K562 (cell line): ENCODE data around the gene AFDN. TPM values are rescaled to one million over a fixed set of nuclear protein-coding genes. Genes with fewer than 3 reads are reported as not detected.
A peak's percentile ranks its signal among the peaks of the same experiment; 100 is the strongest.

Source experiments
- ARID1B ChIP-seq: fragments of 450-650 bp; IDR thresholded peaks from 2 replicates; pipeline ENCODE4 v1.6.1; 2016; ENCODE audit warnings: antibody characterized with exemption, mild to moderate bottlenecking, inconsistent platforms
- CREBBP ChIP-seq: IDR thresholded peaks from one replicate; pipeline ENCODE4 v1.6.1; 2012; ENCODE audit warnings: low read depth, mild to moderate bottlenecking, control low read depth, inconsistent platforms, low read length
- ELF4 ChIP-seq: fragments of 450-650 bp; formaldehyde crosslinking; IDR thresholded peaks from 2 replicates; pipeline ENCODE4 v1.4.0; 2022; ENCODE audit warnings: missing genetic modification characterization
- FOXA1 ChIP-seq: fragments of 450-650 bp; IDR thresholded peaks from 2 replicates; pipeline ENCODE4 v1.6.1; 2016; ENCODE audit warnings: mild to moderate bottlenecking, borderline replicate concordance
- FOXJ3 ChIP-seq: sonication (generic); formaldehyde crosslinking; IDR thresholded peaks from 2 replicates; pipeline ENCODE4 v1.4.0; 2020; ENCODE audit warnings: mild to moderate bottlenecking, missing genetic modification reagents
- GABPB1 ChIP-seq: sonication (generic); formaldehyde crosslinking; IDR thresholded peaks from 2 replicates; pipeline ENCODE4 v1.8.0; 2022; ENCODE audit warnings: mild to moderate bottlenecking, missing genetic modification reagents
- HNRNPUL1 ChIP-seq: fragments of 200-400 bp; formaldehyde crosslinking; IDR thresholded peaks from 2 replicates; pipeline ENCODE4 v1.6.1; 2017; ENCODE audit warnings: low read length
- NR1H2 ChIP-seq: sonication (generic); formaldehyde crosslinking; IDR thresholded peaks from 2 replicates; pipeline ENCODE4 v1.4.0; 2020; ENCODE audit warnings: mild to moderate bottlenecking, missing genetic modification reagents
- POLR3G ChIP-seq: IDR thresholded peaks from 2 replicates; pipeline ENCODE4 v1.6.1; 2011; ENCODE audit not compliant: insufficient read length, insufficient replicate concordance; ENCODE audit errors: extremely low read depth
- RNF2 ChIP-seq: sonication (generic); IDR thresholded peaks from 2 replicates; pipeline ENCODE4 v1.6.1; 2016
- SMARCA4 ChIP-seq: fragments of 450-650 bp; IDR thresholded peaks from 2 replicates; pipeline ENCODE4 v1.6.1; 2016
- SOX6 ChIP-seq: fragments of 450-650 bp; IDR thresholded peaks from 2 replicates; pipeline ENCODE4 v1.6.1; 2014; ENCODE audit warnings: mild to moderate bottlenecking
- STAG1 ChIP-seq: sonication (generic); formaldehyde crosslinking; IDR thresholded peaks from 2 replicates; pipeline ENCODE4 v1.5.0; 2020; ENCODE audit warnings: missing genetic modification reagents, borderline replicate concordance
- TEAD4 ChIP-seq, 2 experiments: sonication (generic) in 1 of 2; formaldehyde crosslinking in 1 of 2; IDR thresholded peaks; 2 replicates each; pipeline versions ENCODE4 v1.6.1 to v1.8.0; 2012 to 2022; ENCODE audit warnings: borderline replicate concordance in 1 of 2, inconsistent platforms in 1 of 2, low read length in 1 of 2, mild to moderate bottlenecking in 1 of 2, missing genetic modification reagents in 1 of 2
- ZBTB12 ChIP-seq: fragments of 250-450 bp; sonication (Bioruptor Pico); IDR thresholded peaks from 2 replicates; pipeline ENCODE4 v1.4.0; 2020
- ZNF224 ChIP-seq: sonication (generic); formaldehyde crosslinking; IDR thresholded peaks from 2 replicates; pipeline ENCODE4 v1.8.0; 2022; ENCODE audit warnings: mild to moderate bottlenecking, missing genetic modification reagents
- ZNF232 ChIP-seq: sonication (generic); formaldehyde crosslinking; IDR thresholded peaks from 2 replicates; pipeline ENCODE4 v1.8.0; 2022; ENCODE audit warnings: mild to moderate bottlenecking, missing genetic modification reagents
- ZNF584 ChIP-seq: fragments of 200-800 bp; sonication (Bioruptor generic); IDR thresholded peaks from 2 replicates; pipeline ENCODE4 v1.6.1; 2016; ENCODE audit warnings: low read depth, mild to moderate bottlenecking, missing genetic modification characterization, missing compliant biosample characterization
- ZNF644 ChIP-seq: fragments of 200-800 bp; sonication (Bioruptor generic); IDR thresholded peaks from 2 replicates; pipeline ENCODE4 v1.6.1; 2016; ENCODE audit warnings: low read depth, missing genetic modification characterization, missing compliant biosample characterization
- ZNF668 ChIP-seq: fragments of 250-450 bp; sonication (Bioruptor Pico); IDR thresholded peaks from 2 replicates; pipeline ENCODE4 v1.8.0; 2022; ENCODE audit warnings: mild to moderate bottlenecking, inconsistent platforms
- polyA plus RNA-seq, 8 experiments: library from polyadenylated mRNA; depleted of rRNA in 4 of 8; stranded (reverse) in 5 of 8; unstranded in 3 of 8; fragments of >200 nt; fragmentation: Nextera tagmentation in 2 of 8; fragmentation: Illumina TruSeq in 1 of 8; extraction: Ambion mirVana in 2 of 8; extraction: Trizol in 1 of 8; gene quantifications; 2 replicates each; pipeline versions ENCODE4 v1.2.1 to v1.2.3, GENCODE V29; 2011 to 2014; ENCODE audit warnings: inconsistent platforms in 1 of 8, missing spikeins in 1 of 8
- total RNA-seq, 7 experiments: library from RNA; depleted of rRNA in 6 of 7; stranded (reverse); fragments of >200 nt in 6 of 7; fragmentation: Illumina TruSeq in 2 of 7; extraction: Trizol in 2 of 7; gene quantifications; 2 replicates each; pipeline versions ENCODE4 v1.2.1 to v1.2.3, GENCODE V29; 2011 to 2021; ENCODE audit warnings: low replicate concordance in 1 of 7
- TF ChIP-seq, protein P1 (sequence below): fragments of 450-650 bp; IDR thresholded peaks from 2 replicates; pipeline ENCODE4 v1.6.1; 2017; ENCODE audit warnings: mild to moderate bottlenecking, moderate library complexity
- TF ChIP-seq, protein P2 (sequence below): fragments of 450-650 bp; IDR thresholded peaks from 2 replicates; pipeline ENCODE4 v1.6.1; 2016; ENCODE audit warnings: borderline replicate concordance
- TF ChIP-seq, protein P3 (sequence below): sonication (generic); formaldehyde crosslinking; IDR thresholded peaks from 2 replicates; pipeline ENCODE4 v1.5.0; 2020; ENCODE audit warnings: missing genetic modification reagents
- TF ChIP-seq, protein P4 (sequence below): IDR thresholded peaks from 2 replicates; pipeline ENCODE4 v1.6.1; 2011; ENCODE audit not compliant: insufficient read length; ENCODE audit errors: extremely low read depth
- TF ChIP-seq, protein P5 (sequence below): fragments of 250-450 bp; sonication (Bioruptor Pico); IDR thresholded peaks from 2 replicates; pipeline ENCODE4 v1.9.0; 2021; ENCODE audit warnings: mild to moderate bottlenecking

AFDN gene
- total and polyA plus RNA-seq, 9 of the 15 experiments (the other 6 are each of a cell fraction or from before 2014, with no cell fraction given): 7.2 to 129 (median 105) TPM

DNA sequence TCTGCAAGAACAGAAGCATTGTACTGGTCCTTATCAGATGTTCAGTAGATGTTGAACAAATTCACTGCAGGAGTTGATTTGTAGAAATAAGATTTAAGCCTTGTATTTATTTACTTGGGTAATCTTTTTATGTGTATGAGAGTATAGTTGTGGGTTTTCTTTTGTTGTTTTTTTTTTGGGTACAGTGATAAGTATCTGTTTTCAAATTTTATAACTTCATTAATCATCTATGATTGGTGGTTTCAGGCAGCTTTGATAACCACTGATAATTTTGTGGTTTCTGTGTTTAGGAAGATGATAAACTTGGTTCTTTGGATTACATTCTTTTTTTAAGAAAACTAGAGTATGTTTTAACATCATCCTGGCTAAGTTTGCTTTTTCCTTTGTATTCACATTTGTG, 2.8 kb downstream of the AFDN start (continued):
- TF ChIP-seq NR1H2: no peak
- TF ChIP-seq TEAD4 (IDR thresholded peaks at IDR 0.05; ENCODE audit: low read length): peak; percentile 31; the same call in 1 of the 2 replicates
- TF ChIP-seq TEAD4 (CRISPR knock-in tag; IDR thresholded peaks at IDR 0.05; ENCODE audit: borderline replicate concordance): no peak
- no peak for TF ChIP-seq POLR3G
- no peak for TF ChIP-seq ZNF224 (CRISPR knock-in tag)
- TF ChIP-seq, protein P1, sequence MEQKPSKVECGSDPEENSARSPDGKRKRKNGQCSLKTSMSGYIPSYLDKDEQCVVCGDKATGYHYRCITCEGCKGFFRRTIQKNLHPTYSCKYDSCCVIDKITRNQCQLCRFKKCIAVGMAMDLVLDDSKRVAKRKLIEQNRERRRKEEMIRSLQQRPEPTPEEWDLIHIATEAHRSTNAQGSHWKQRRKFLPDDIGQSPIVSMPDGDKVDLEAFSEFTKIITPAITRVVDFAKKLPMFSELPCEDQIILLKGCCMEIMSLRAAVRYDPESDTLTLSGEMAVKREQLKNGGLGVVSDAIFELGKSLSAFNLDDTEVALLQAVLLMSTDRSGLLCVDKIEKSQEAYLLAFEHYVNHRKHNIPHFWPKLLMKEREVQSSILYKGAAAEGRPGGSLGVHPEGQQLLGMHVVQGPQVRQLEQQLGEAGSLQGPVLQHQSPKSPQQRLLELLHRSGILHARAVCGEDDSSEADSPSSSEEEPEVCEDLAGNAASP: no peak
- TF ChIP-seq FOXA1: no peak
- TF ChIP-seq, protein P2, sequence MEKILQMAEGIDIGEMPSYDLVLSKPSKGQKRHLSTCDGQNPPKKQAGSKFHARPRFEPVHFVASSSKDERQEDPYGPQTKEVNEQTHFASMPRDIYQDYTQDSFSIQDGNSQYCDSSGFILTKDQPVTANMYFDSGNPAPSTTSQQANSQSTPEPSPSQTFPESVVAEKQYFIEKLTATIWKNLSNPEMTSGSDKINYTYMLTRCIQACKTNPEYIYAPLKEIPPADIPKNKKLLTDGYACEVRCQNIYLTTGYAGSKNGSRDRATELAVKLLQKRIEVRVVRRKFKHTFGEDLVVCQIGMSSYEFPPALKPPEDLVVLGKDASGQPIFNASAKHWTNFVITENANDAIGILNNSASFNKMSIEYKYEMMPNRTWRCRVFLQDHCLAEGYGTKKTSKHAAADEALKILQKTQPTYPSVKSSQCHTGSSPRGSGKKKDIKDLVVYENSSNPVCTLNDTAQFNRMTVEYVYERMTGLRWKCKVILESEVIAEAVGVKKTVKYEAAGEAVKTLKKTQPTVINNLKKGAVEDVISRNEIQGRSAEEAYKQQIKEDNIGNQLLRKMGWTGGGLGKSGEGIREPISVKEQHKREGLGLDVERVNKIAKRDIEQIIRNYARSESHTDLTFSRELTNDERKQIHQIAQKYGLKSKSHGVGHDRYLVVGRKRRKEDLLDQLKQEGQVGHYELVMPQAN: no peak
- peak; percentile 51 for TF ChIP-seq ARID1B
- TF ChIP-seq CREBBP: no peak
- TF ChIP-seq, protein P3, sequence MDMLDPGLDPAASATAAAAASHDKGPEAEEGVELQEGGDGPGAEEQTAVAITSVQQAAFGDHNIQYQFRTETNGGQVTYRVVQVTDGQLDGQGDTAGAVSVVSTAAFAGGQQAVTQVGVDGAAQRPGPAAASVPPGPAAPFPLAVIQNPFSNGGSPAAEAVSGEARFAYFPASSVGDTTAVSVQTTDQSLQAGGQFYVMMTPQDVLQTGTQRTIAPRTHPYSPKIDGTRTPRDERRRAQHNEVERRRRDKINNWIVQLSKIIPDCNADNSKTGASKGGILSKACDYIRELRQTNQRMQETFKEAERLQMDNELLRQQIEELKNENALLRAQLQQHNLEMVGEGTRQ (CRISPR knock-in tag): no peak
- TF ChIP-seq ZBTB12: no peak
- TF ChIP-seq SMARCA4: 0 out of 2 replicates have a peak, but pooled peaks have one; percentile 49
- TF ChIP-seq HNRNPUL1: no peak
- no peak for TF ChIP-seq FOXJ3
- TF ChIP-seq GABPB1 (CRISPR knock-in tag): no peak
- TF ChIP-seq, protein P4, sequence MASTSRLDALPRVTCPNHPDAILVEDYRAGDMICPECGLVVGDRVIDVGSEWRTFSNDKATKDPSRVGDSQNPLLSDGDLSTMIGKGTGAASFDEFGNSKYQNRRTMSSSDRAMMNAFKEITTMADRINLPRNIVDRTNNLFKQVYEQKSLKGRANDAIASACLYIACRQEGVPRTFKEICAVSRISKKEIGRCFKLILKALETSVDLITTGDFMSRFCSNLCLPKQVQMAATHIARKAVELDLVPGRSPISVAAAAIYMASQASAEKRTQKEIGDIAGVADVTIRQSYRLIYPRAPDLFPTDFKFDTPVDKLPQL: no peak
- no peak for TF ChIP-seq ZNF232 (CRISPR knock-in tag)
- TF ChIP-seq ELF4 (CRISPR knock-in tag): no peak
- peak; percentile 70; the same call in 1 of the 2 replicates for TF ChIP-seq SOX6
- TF ChIP-seq, protein P5, sequence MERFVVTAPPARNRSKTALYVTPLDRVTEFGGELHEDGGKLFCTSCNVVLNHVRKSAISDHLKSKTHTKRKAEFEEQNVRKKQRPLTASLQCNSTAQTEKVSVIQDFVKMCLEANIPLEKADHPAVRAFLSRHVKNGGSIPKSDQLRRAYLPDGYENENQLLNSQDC (CRISPR knock-in tag): no peak
- no peak for TF ChIP-seq ZNF644
- TF ChIP-seq STAG1: no peak
- no peak for TF ChIP-seq ZNF668 (CRISPR knock-in tag)
- no peak for TF ChIP-seq ZNF584 (CRISPR knock-in tag)
- TF ChIP-seq RNF2: no peak
